HG02970 (cell line): ENCODE data around the gene NTNG2.

ENCODE experiments used
- ATAC-seq: cut with Tn5 transposase; IDR thresholded peaks from one replicate; pipeline ENCODE4 v1.9.1; 2021; ENCODE audit warnings: mild to moderate bottlenecking, moderate library complexity, moderate number of reproducible peaks; ENCODE audit not compliant: unreplicated experiment, low FRiP score

NTNG2 gene

GRCh38 chr9:132232522-132232921 is 70.7 kb downstream of the NTNG2 start:
- ATAC-seq, result no peak

- no peak for ATAC-seq
These were observed 71.3 kb downstream of the NTNG2 start for GRCh38 chr9:132233138-132233537.

GRCh38 chr9:132234535-132234934 is 72.7 kb downstream of the NTNG2 start:
- ATAC-seq, result no peak

- no peak for ATAC-seq
These were observed 73.3 kb downstream of the NTNG2 start for GRCh38 chr9:132235125-132235524.

GRCh38 chr9:132235894-132236661 is 74.2 kb downstream of the NTNG2 start:
- ATAC-seq, result no peak

- ATAC-seq, result no peak
These were observed 74.9 kb downstream of the NTNG2 start for GRCh38 chr9:132236662-132237311.

- no peak for ATAC-seq
These were observed 75.6 kb downstream of the NTNG2 start for GRCh38 chr9:132237481-132237880.

GRCh38 chr9:132238026-132238972 is 76.4 kb downstream of the NTNG2 start:
- ATAC-seq, result no peak

GRCh38 chr9:132238992-132239391 is 77.1 kb downstream of the NTNG2 start:
- ATAC-seq, result no peak

GRCh38 chr9:132239518-132239917 is 77.7 kb downstream of the NTNG2 start:
- ATAC-seq, result no peak

GRCh38 chr9:132239999-132240840 is 78.4 kb downstream of the NTNG2 start:
- peak; percentile 1 for ATAC-seq

- peak; percentile 70 for ATAC-seq
These were observed 79.1 kb downstream of the NTNG2 start for GRCh38 chr9:132240841-132241482.

GRCh38 chr9:132241483-132241839 is 79.6 kb downstream of the NTNG2 start:
- peak; percentile 2 for ATAC-seq

- ATAC-seq, result no peak
These were observed 80.2 kb downstream of the NTNG2 start for GRCh38 chr9:132241840-132242620.

GRCh38 chr9:132242621-132243155 is 80.8 kb downstream of the NTNG2 start:
- no peak for ATAC-seq

GRCh38 chr9:132243156-132244074 is 81.6 kb downstream of the NTNG2 start:
- ATAC-seq, result no peak

GRCh38 chr9:132244582-132245455 is 83.0 kb downstream of the NTNG2 start:
- no peak for ATAC-seq
